ENCODE results near the gene PNO1. TPM values are rescaled to one million over a fixed set of nuclear protein-coding genes. Genes with fewer than 3 reads are reported as not detected.

Gene PNO1
- total and polyA plus RNA-seq, 10 of the 15 experiments (the other 5 are each of a cell fraction or from before 2014, with no cell fraction given): 9.7 to 60.2 (median 30.3) TPM

GRCh38 chr2:68206793-68207192 is 49.1 kb downstream of the PNO1 start:
- H3K4me1 ChIP-seq (ENCODE audit: control insufficient read depth, insufficient read depth, low read length): peaks cover 24% of the 10 kb centered on the region
- no peak overlapping the region for H3K9ac ChIP-seq (ENCODE audit: control insufficient read depth, insufficient read depth, low read length)
- H3K9me3 ChIP-seq (replicated peaks; ENCODE audit: control insufficient read depth, insufficient read depth, low read length): no peaks in the 10 kb centered on the region
- peaks cover 3% of the 10 kb centered on the region; the same call in 1 of the 2 replicates for H4K20me1 ChIP-seq (ENCODE audit: control insufficient read depth, insufficient read depth)
- CTCF ChIA-PET: interaction anchor here (0.7 to 1.5 kb wide), 6 partner anchors 9 to 84 kb away, joined by 3 to 6 read pairs (median 3); no protein-coding TSS in a partner anchor
- POLR2A ChIA-PET: interaction anchor here (0.6 kb wide), 1 partner anchor 43 kb away, joined by 3 read pairs; no protein-coding TSS in a partner anchor
- TF ChIP-seq HDGF (IDR thresholded peaks at IDR 0.05) (no peak), SPI1 (IDR thresholded peaks at IDR 0.05; ENCODE audit: borderline replicate concordance, insufficient read depth, low read depth, low read length) (no peak), TARDBP (IDR thresholded peaks at IDR 0.05; ENCODE audit: borderline replicate concordance) (no peak), HDAC6 (IDR thresholded peaks at IDR 0.05; ENCODE audit: unreplicated experiment) (no peak), ZBTB33 (IDR thresholded peaks at IDR 0.05) (no peak), CBX3 (IDR thresholded peaks at IDR 0.05; ENCODE audit: borderline replicate concordance, low read depth) (no peak), NR2C1 (IDR thresholded peaks at IDR 0.05) (no peak), ZBTB11 (CRISPR knock-in tag; IDR thresholded peaks at IDR 0.05) (no peak), ELK1 (IDR thresholded peaks at IDR 0.05; ENCODE audit: low read depth, low read length) (no peak), ZNF217 (IDR thresholded peaks at IDR 0.05) (no peak), NRF1 (conservative IDR thresholded peaks at IDR 0.05; ENCODE audit: low read depth, low read length) (no peak)
- TF ChIP-seq, protein P1, sequence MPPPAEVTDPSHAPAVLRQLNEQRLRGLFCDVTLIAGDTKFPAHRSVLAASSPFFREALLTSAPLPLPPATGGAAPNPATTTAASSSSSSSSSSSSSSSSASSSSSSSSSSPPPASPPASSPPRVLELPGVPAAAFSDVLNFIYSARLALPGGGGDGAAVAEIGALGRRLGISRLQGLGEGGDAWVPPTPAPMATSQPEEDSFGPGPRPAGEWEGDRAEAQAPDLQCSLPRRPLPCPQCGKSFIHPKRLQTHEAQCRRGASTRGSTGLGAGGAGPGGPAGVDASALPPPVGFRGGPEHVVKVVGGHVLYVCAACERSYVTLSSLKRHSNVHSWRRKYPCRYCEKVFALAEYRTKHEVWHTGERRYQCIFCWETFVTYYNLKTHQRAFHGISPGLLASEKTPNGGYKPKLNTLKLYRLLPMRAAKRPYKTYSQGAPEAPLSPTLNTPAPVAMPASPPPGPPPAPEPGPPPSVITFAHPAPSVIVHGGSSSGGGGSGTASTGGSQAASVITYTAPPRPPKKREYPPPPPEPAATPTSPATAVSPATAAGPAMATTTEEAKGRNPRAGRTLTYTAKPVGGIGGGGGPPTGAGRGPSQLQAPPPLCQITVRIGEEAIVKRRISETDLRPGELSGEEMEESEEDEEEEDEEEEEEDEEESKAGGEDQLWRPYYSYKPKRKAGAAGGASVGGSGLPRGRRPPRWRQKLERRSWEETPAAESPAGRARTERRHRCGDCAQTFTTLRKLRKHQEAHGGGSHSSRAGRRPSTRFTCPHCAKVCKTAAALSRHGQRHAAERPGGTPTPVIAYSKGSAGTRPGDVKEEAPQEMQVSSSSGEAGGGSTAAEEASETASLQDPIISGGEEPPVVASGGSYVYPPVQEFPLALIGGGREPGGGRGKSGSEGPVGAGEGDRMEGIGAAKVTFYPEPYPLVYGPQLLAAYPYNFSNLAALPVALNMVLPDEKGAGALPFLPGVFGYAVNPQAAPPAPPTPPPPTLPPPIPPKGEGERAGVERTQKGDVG (CRISPR knock-in tag; IDR thresholded peaks at IDR 0.05): no peak
- TF ChIP-seq, protein P2, sequence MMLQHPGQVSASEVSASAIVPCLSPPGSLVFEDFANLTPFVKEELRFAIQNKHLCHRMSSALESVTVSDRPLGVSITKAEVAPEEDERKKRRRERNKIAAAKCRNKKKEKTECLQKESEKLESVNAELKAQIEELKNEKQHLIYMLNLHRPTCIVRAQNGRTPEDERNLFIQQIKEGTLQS (IDR thresholded peaks at IDR 0.05; ENCODE audit: borderline replicate concordance, extremely low read depth, low read depth, low read length): no peak
- no peak for FAIRE-seq
- no peak overlapping the region for H3K27ac ChIP-seq (ENCODE audit: control insufficient read depth, insufficient read depth)
- no peak for ATAC-seq
- RAD21 ChIA-PET (ENCODE audit: unreplicated experiment): interaction anchor here (1.2 kb wide), 1 partner anchor 11 kb away, joined by 5 read pairs; no protein-coding TSS in a partner anchor
- H3K36me3 ChIP-seq (ENCODE audit: control insufficient read depth in 2 of 2, insufficient read depth in 2 of 2, low read length in 1 of 2): peaks cover 0 to 3% of the 10 kb centered on the region in 2 experiments; a peak in 3 of 4 replicates
- in situ Hi-C loops (cut with MboI): no loop called here
- no peak overlapping the region for H3K4me2 ChIP-seq (ENCODE audit: control insufficient read depth, insufficient read depth)
- no peak overlapping the region for H3K4me3 ChIP-seq
- no peak for DNase-seq (ENCODE audit: low read depth, low spot score)
- peaks cover 60% of the 10 kb centered on the region for H3K79me2 ChIP-seq (ENCODE audit: control insufficient read depth, insufficient read depth, low read length)
- no peak overlapping the region for H2AFZ ChIP-seq (ENCODE audit: control insufficient read depth, low read depth, low read length)
- intact Hi-C loops (cut with micrococcal nuclease; ENCODE audit: unreplicated experiment): no loop called here
- no TSS peak for BruUV-seq (replicated peaks)
- H3K27me3 ChIP-seq (replicated peaks in 1 of 2; ENCODE audit: control insufficient read depth in 2 of 2, insufficient read depth in 2 of 2, low read length in 1 of 2): no peaks in the 10 kb centered on the region
- SMC1A ChIA-PET (ENCODE audit: uncharacterized antibody, unreplicated experiment): interaction anchor here (0.8 to 2.3 kb wide), 6 partner anchors 9 to 70 kb away, joined by 3 to 10 read pairs (median 3); no protein-coding TSS in a partner anchor

Measured in GM12878 (cell line).